ENCODE measurements around the gene MBTPS1.

Gene MBTPS1

DNA sequence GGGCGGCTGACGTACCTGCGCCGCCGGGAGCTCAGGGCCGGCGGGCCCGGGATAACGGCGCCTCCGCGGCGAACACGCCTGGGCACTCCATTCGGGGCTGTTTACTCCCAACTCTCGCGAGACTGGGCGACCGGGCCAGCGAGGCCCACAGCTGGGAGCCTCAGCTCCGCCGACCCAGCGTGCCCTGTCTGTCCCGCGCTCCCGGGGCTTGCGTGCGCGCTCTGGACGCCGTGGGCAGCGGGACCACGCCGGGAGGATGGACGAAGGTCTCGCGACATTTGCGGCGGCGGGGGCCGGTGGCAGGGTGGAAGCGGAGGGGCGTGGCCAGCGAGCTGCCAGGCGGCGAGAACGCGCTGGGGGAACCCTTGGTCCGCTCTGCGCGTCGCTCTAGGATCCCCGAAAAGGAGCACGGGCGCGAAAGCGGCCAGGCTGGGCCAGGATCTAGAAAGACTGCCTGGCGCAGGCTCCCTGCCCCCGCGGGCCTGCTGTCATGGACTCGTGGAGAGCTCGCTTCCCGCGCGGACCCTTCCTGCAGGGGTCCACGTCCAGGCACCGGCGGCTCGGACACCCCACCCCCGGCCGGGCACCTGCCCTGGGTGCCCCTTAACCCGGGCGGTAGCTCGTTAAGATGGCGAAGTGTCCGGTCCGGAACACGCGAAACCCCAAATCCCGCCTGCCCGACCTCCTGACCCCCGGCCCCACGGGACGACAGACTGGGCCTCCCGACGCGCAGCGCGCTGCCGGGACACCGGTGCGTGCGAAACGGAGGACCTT, at the start of gene MBTPS1:
TSS of gene MBTPS1 (minus strand) at position 223 of the 774 bp plus-strand sequence. CDS start 15,159 bp downstream, outside the sequence.
- peak; percentile 98 for DNase-seq

DNA sequence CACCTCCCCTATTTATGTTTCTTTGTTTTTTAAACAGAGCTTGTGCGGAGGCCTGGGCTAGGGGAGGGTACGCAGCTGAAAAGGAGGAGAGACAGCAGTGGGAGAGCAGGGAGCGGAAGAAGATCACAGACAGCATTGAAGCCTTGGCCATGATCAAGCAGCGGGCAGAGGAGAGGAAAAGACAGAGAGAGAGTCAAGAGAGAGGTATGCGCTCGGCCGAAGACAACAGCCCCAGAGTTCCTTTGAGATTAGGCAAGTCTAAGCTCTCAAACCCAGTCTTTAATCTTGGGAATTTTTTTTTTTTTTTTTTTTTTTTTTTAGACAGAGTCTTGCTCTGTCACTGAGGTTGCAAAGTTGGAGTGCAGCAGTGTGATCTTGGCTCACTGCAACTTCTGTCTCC, 49.0 kb upstream of the MBTPS1 start:
- no peak for DNase-seq

DNA sequence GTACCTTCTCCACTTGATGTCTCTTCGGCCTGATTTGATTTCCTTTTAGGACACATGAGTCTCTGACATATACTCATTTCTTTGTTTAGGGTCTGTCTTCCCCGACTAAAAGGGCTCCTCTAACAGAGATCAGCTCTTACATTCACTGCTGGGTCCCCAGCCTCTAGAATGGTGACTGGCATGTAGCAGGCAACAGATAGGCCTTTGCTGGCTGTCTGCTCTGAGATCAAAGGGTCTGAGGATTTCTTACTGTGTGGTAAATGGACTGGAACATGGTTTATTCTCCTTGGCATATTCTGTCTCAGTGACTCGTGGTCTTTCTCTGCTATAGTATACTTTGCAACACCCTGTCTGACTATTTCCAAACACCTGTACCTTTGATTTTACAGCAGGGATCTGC, 45.1 kb upstream of the MBTPS1 start:
- no peak for DNase-seq

DNA sequence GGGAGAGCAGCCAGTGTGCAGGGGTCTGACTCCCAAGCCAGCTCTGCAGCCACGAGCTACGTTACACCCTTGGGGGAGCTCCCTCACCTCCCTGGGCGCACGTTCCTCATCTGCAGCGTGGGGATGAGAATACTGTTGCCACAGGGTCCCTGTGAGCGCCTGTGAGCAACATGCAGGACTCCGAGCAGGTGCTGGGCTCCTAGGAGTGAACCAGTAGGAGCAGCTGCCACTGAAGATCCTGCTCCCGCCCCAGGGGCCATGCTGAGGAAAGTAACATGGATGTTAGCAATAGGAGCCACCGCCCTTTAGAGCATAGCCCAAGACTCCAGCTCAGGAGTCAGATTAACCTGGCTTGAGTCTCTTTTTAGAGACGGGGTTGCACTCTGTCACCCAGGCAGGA, 44.3 kb upstream of the MBTPS1 start:
- no peak for DNase-seq

DNA sequence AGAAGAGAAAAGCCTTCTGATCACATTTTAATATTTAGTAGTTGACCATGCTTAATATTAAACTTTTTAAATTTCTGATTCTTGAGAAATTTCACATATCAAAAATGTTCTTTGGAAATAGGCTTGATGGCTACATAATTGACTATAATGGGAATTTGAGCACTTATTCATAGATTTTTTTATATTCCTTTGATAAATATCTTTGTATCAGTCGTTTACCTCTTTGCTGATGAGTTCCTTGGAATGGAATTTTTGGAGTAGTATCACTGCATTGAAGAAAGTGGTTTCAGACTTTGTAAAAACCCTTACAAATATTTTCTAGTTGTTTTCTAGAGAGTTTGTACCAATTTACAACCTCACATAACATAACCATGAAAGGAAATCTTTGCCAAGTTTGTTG, 43.1 kb upstream of the MBTPS1 start:
- DNase-seq, result no peak

DNA sequence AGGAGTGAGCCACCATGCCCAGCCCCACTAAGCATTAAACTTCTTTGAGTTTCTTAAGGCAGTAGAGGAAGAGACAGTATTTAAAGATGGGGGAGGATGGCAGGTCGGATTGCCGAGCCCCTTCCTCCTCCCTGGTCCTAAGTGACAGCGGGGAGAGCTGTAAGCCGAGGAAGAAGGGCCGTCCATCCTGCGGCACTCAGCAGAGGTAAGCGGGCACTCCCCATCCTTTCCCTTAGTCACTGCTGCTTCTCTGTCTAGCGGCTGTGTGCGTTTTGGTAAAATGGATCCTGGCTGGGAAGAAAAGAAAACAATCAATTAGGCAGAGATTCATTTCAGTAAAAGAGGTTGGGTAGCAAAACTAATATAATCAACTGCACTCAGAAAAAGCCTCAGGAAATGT, 42.3 kb upstream of the MBTPS1 start:
- no peak for DNase-seq

DNA sequence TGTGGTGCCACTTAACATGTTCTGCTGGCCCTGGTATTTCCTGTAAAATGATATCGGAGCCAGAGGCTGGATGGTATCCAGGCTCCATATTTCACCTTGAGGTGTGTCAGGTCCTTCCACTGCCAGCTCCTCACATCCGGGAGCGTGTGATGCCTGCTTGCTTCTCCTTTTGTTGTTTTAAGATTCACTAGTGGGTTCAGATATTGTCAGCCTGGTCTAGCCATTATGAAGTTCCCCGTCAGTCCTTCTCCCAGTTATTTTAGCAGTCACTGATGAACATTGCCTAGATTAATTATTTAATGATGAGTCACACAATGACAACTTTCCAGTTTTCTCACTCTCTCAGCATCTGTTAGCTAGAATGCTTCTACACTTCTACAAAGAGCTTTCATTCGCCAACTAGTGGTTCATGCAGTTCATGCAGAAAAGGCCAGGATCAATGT, 39.6 kb upstream of the MBTPS1 start:
- no peak for DNase-seq

DNA sequence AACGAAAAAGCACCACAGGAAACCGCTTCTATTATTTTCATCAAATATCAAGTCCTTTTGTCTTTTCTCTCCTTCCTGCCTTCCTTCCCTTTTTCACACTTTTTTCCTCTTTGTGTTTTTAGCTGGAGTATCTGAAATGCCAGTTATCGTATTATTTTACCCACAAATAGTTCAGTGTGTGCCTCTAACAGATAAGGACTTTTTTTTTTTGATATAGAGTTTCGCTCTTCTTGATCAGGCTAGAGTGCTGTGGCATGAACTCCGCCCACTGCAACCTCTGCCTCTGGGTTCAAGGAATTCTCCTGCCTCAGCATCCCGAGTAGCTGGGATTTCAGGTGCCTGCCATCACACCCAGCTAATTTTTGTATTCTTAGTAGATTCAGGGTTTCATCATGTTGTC, 39.0 kb upstream of the MBTPS1 start:
- no peak for DNase-seq

DNA sequence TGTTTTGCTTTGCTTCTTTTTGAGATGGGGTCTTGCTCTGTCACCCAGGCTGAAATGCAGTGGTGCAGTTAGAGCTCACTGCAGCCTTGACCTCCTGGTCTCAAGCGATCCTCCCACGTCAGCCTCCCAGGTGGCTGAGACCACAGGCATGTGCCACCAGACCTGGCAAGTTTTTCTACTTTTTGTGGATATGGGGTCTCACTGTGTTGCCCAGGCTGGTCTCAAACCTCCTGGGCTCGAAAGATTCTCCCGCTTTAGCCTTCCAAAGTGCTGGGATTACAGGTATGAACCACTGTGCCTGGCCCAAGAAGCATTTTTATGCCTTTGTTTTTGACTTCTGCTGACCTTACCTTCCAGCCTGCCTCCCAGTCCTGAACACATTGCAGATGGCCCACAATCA, 38.5 kb upstream of the MBTPS1 start:
- DNase-seq, result no peak

DNA sequence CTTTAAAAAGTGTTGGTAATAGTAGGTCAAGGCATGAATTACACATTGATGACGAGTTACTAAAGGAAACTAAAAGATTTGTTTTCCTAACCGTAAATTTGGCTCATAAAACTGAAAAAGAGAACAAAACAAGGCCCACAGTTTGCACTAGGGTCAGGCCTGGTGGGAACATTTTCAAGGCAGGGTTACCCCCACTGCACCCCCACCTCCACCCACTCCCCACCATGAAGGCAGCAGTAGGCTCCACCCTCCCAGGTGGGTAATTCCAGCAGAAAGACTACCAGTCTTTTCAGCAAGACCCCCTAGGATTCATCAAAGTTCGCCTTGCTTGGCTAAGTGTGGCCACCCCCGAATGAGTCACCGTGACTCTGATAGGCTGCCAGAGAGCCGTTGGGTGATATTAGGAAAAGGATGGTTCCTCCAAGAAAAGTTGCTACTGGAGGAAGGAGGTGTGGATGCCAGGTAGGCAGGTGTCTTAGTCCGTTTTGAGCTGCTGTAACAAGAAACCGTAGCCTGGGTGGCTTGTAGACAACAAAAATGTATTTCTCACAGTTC, 37.0 kb upstream of the MBTPS1 start:
- no peak for DNase-seq

DNA sequence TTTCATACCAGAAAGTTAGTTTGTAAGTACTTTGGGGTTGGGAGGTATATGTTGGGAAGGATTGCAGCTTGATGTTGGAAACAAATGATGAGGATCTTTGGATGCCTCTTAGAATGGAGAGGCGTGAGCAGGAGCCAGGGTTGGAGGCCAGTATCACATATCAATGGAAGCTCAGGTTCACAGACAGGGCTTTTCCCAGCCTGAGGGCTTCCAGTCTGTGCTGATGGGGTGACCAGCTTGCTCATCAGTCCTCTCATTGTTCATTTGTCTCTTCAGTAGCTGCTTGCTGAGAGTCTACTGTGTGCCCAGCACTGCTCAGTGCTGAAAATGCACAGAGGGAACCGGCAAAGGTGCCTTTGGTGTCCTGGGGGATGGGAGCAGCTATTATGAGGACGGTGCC, 34.2 kb upstream of the MBTPS1 start:
- no peak for DNase-seq

DNA sequence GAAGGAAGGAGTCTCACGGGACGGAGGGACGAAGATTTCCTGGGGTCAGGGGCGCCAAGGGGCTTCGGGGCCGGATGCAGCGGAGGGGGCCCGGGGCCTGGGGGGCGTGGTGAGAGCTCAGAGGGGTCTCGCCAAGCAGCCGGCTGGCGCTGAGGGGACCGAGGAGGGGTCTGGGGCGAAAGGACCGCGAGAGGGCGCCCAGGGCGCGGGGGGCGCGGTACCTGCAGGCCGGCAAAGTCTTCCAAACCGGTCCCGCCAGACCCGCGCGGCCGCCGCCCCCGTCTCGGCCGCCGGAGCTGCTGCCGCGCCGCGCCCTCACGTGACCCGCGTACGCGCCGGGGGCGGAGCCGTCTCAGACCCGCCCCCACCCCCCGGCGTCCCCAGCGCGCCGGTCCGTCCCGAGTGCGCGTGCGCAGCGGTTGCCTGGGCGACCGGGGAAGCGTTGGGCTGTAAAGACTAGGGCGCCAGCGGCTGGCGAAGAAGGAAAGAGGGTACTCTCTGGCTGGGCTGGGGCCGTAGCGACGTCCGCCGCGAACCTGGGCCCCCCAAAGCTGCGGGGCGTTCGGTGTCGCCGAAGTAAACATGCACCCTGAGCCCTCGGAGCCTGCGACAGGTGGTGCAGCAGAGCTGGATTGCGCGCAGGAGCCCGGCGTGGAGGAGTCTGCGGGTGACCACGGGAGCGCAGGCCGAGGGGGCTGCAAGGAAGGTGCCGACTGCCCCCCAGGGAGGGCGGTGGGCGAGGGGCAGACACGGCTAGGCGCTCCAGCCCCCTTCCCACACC, 28.3 kb upstream of the MBTPS1 start, which contains the start of the genes DNAAF1 and HSDL1:
TSS of gene DNAAF1 (plus strand) at position 450 of the 781 bp plus-strand sequence. CDS start at position 583, 133 bp downstream.
TSS of gene HSDL1 (minus strand) at position 319 of the 781 bp plus-strand sequence. CDS start 13,856 bp downstream, outside the sequence.
- peak; percentile 93 for DNase-seq

DNA sequence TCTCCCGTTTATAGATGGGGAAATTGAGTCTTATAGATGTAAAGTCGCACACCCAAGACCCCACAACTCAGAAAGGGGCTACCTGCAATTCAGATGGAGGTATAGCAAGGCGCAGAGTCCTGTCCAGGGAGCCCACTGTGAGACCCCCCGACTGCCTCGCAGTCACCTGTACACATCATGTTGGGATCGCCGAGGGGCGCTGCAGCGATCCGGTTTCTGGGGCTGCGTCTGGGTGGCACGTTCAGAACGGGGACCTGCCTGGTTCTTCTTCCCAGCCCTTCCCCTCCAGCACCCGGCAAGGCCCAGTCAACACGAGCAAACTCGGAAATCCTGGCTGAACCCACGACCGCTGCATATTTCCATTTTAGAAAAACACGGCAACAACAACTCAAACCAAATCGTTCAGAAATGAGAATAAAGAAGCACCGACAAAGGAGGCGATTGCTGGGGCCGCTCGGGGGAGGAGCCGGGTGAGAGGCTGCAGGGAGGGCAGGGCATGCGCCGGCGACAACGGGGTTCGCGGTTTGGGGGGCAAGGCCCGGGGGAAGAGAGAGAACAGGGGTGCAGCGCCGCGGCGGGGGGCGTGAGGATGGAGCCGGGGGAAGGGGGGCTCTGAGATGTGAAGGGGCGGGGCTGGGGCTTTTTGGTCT, 27.6 kb upstream of the MBTPS1 start:
- DNase-seq, result no peak

DNA sequence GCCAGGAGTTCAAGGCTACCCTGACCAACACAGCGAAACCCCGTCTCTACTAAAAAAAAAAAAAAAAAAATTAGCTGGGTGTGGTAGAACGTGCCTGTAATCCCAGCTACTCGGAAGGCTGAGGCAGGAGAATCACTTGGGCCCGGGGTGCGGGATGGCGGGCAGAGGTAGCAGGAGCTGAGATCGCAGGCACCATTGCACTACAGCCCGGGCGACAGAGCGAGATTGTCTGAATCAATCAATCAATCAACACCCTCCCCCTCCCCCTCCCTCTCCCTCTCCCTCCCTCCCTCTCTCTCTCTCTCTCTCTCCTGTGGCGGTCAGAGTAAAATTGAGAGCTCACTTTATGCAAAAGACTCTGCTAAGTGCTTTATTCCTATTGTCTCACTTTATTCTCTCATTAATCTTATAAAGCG, 27.1 kb upstream of the MBTPS1 start:
- DNase-seq, result no peak

DNA sequence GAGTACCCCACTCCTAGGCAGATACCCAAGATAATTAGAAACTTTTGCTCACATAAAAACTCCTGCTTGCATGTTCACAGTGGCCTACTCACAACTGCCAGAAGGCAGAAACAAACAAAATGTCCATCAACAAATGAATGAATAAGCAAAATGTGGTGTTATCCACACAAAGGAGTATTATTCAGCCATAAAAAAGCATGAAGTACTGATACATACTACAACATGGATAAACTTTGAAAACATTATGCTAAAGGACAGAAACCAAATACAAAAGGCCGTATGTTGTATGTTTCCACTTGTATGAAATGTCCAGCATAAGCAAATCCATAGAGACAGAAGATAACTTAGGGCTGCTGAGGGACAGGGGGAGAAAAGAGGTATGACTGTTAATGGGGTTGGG, 26.3 kb upstream of the MBTPS1 start:
- no peak for DNase-seq

DNA sequence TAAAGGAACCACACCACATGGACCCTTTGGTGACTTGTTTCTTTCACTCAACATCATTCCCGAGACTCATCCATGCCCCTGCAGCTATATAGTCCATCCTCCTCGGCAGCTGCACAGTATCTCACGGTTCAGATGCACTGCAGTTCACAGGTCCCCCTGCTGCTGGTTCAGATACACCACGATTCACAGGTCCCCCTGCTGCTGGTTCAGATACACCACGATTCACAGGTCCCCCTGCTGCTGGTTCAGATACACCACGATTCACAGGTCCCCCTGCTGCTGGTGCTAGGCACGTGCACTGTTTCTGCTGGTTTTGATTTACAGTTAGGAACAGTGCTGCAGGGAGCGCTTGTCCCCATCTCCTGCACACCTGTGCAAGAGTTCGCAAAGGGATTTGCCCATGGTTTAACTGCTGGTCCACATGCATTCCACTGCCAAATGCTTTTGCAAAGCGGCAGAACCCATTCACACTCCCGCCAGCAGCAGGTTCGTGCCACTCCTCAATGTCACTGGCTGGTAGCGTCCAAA, 24.5 kb upstream of the MBTPS1 start:
- no peak for DNase-seq

DNA sequence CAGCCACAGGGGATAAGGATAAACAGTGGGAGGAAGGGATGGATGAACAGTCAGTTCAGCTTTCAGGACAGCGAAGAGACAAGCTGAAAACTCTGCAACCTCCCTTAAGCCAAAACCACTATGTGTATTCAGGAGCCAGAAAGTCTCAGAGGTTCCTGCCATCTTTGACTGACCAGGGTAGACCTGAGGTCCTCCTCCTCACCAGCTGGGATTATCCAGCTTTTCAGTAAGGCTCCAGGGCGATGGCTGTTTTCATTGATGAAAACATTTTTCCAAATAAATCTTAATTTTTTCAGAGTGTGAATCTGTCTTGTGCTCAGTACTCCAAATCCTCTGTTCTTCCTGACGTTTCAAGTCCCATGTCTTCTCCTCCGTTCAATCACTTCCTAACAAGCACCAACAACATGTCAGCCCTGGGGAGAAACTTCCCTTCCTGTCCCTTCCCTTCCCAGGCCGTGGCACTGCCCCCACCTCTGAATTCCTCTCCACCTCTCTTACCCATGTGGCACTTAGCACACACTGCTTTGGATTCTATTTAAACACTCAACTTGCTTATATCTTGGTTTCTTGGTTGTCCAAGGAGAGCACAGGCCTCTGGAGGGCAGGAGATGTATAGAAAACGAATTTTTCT, 23.0 kb upstream of the MBTPS1 start:
- no peak for DNase-seq

DNA sequence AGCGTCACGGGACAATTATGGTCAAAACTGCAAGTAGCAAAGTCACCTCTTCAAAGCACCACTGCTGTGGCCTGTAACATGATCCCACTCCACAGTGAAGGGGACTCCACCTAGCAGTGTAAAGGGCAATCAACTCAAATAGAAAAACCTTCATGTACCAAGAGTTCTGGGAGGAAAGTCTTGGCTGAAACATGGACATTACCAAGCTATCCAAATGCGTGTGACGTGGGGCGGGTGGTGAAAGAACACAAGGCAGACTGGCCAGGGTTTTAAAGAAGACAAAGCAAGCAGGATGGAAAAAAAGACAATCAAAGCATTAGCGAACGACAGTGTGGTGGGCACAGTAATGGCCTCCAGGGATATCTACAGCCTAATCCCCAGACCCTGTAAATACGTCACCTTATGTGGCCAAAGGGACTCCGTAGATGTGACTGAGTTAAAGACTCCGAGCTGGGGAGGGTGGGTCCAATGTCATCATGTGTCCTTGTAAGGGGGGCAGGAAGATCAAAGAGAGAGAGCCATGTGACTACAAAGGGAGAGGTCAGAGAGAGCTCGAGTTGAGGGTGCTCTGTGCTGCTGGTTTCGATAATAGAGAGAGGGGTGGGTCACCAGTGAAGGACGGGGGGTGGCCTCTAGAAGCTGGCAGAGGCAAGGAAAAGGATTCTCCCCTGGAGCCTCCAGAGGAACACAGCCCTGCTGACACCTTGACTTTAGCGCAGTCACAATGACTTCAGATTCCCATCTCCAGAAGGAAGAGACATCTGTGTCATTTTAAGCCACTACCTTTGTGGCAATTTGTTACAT, 22.3 kb upstream of the MBTPS1 start:
- DNase-seq, result no peak

DNA sequence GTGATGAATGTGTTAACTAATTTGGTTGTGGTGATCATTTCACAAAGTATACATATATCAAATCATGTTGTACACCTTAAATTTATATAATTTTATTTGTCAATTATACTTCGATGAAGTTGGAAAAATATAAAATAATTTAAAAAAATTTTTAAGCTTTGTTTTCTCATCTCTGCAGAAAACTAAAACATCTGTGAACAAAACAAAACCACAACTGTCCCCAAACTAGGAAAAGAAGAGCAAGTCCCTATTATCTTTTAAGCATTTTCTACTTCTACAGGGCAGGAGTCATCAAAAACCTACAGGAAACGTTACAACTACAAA, 21.7 kb upstream of the MBTPS1 start:
- no peak for DNase-seq

DNA sequence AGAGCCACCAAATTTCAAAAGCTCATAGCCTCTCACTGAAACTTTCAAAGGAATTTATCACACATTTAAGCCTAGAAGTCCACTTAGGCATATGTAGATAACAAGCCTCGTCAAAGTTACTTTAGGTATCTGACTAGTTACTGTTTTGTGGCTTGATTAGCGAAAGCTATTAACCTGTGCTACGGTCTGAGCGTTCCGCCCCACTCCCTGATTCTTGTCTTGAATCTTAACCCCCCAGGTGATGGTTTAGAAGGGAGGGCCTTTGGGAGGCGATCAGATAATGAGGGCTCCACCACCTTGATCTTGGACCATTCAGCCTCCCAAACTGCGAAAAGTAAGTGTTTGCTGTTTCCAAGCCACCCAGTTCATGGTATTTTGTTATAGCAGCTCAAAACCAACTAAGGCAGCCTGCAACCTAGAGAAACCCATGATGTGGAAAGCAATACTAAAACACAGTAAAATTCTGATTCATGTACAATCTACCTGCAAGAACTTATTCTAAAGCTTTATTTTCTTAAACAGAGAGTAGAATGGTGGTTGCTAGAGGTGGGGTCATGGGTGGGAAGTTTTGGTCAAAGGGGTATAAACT, 21.1 kb upstream of the MBTPS1 start:
- DNase-seq, result no peak

DNA sequence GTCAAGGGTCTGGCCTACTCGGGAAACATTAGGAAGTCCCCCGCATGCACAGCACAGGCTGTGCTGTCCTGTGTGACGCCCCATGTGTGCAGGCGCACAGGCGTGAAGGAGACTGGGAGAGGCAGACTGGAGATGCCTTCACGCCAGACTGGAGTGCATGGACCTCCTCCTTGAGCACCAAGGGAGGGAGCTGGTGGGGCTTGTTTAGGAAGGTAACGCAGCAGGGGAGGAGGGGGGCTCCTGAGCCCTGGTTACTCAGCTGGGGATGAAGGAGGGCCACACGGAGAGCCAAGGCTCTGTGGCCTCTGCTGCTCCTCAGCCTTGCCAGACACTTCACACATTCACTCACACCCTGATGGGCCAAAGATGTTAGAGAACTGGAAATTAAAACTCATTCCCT, 20.5 kb upstream of the MBTPS1 start:
- no peak for DNase-seq

Data from midbrain (tissue), 1 donor.